CD4-positive, CD25-positive, alpha-beta regulatory T cell (primary cell): Measurements from ENCODE around the gene RNGTT. TPM values are rescaled to one million over a fixed set of nuclear protein-coding genes. Genes with fewer than 3 reads are reported as not detected.
A peak's percentile ranks its signal among the peaks of the same experiment; 100 is the strongest.

Experiments used
- ATAC-seq, 2 donors: fragments of 150-1000 bp; cut with Tn5 transposase; one replicate each; pipeline ENCODE4 v1.10.0; 2021; ENCODE audit warnings: low read depth in 2 of 2, moderate number of reproducible peaks in 2 of 2, moderate library complexity in 1 of 2
- DNase-seq, 3 donors: peaks; one replicate each; pipeline versions ENCODE4 v3.0.0 to v3.0.0-alpha.2; 2012 to 2022; ENCODE audit warnings: mixed read lengths in 1 of 3
- H3K27ac ChIP-seq: one replicate; pipeline ENCODE4 v1.7.0; 2013; ENCODE audit warnings: mild to moderate bottlenecking, low read length; ENCODE audit not compliant: insufficient read depth, poor library complexity, severe bottlenecking
- H3K27me3 ChIP-seq: one replicate; pipeline ENCODE4 v1.7.0; 2013; ENCODE audit warnings: low read length; ENCODE audit not compliant: control insufficient read depth, insufficient read depth
- H3K36me3 ChIP-seq: one replicate; pipeline ENCODE4 v1.7.0; 2013; ENCODE audit warnings: mild to moderate bottlenecking, low read length, moderate library complexity; ENCODE audit not compliant: control insufficient read depth, insufficient read depth
- H3K4me1 ChIP-seq: 2 replicates; pipeline ENCODE4 v1.7.0; 2013; ENCODE audit warnings: mild to moderate bottlenecking, low read length; ENCODE audit not compliant: insufficient read depth, control insufficient read depth, poor library complexity, severe bottlenecking
- H3K4me3 ChIP-seq: one replicate; pipeline ENCODE4 v1.7.0; 2013; ENCODE audit warnings: low read depth, mild to moderate bottlenecking, low read length, moderate library complexity
- H3K9me3 ChIP-seq, 2 experiments: 1 replicate in 1 of 2; 2 replicates in 1 of 2; pipeline ENCODE4 v1.7.0; 2013; ENCODE audit warnings: low read length in 2 of 2, mild to moderate bottlenecking in 1 of 2, moderate library complexity in 1 of 2; ENCODE audit not compliant: control insufficient read depth in 2 of 2
- H3K27ac Mint-ChIP-seq, 3 donors: one replicate each; pipeline ENCODE4 v1.8.0; 2020 to 2022; ENCODE audit warnings: mild to moderate bottlenecking in 3 of 3, mixed read lengths in 3 of 3, moderate library complexity in 2 of 3
- H3K27me3 Mint-ChIP-seq: one replicate; pipeline ENCODE4 v1.8.0; 2022; ENCODE audit warnings: mild to moderate bottlenecking, mixed read lengths
- H3K36me3 Mint-ChIP-seq: one replicate; pipeline ENCODE4 v1.8.0; 2020; ENCODE audit warnings: mixed read lengths
- H3K4me1 Mint-ChIP-seq, 4 donors: one replicate each; pipeline ENCODE4 v1.8.0; 2020 to 2022; ENCODE audit warnings: mixed read lengths in 4 of 4, mild to moderate bottlenecking in 1 of 4
- H3K4me3 Mint-ChIP-seq, 4 donors: one replicate each; pipeline ENCODE4 v1.8.0; 2020 to 2022; ENCODE audit warnings: mild to moderate bottlenecking in 4 of 4, mixed read lengths in 4 of 4, moderate library complexity in 3 of 4
- H3K9me3 Mint-ChIP-seq, 7 donors: one replicate each; pipeline ENCODE4 v1.8.0; 2020 to 2022; ENCODE audit warnings: mixed read lengths in 7 of 7, mild to moderate bottlenecking in 3 of 7, moderate library complexity in 2 of 7
- polyA plus RNA-seq, 4 donors: library from polyadenylated mRNA; unstranded; fragments of 300-500 nt; fragmentation: Illumina TruSeq; gene quantifications; one replicate each; pipeline ENCODE4 v1.2.3, GENCODE V29; 2021
- total RNA-seq: library from RNA; stranded (reverse); gene quantifications from one replicate; pipeline ENCODE4 v1.2.3, GENCODE V29; 2022

Gene RNGTT
- total and polyA plus RNA-seq, 5 donors from 2014 or later, result 14.8 to 22.5 (median 21.8) TPM

GRCh38 chr6:88856566-88856965 lies 106.9 kb downstream of the RNGTT start:
- no peak overlapping the region for H3K27ac ChIP-seq
- no peaks in the 10 kb centered on the region for H3K4me1 ChIP-seq
- Mint-ChIP-seq H3K4me3 (no peak overlapping the region), H3K9me3 (peaks cover 0 to 2% (median 0%) of the 10 kb centered on the region in 7 donors), H3K36me3 (peaks cover 18% of the 10 kb centered on the region), H3K27me3 (no peaks in the 10 kb centered on the region), H3K27ac (no peak overlapping the region), H3K4me1 (peaks cover 0 to 20% (median 9%) of the 10 kb centered on the region in 4 donors)
- H3K36me3 ChIP-seq, result no peaks in the 10 kb centered on the region
- no peak for ATAC-seq
- DNase-seq, result no peak
- H3K4me3 ChIP-seq, result no peak overlapping the region
- H3K9me3 ChIP-seq, result no peaks in the 10 kb centered on the region
- no peaks in the 10 kb centered on the region for H3K27me3 ChIP-seq

- ATAC-seq (no peak), DNase-seq (no peak)
- Mint-ChIP-seq H3K9me3 (peaks cover 0 to 2% (median 0%) of the 10 kb centered on the region in 7 donors), H3K36me3 (peaks cover 14% of the 10 kb centered on the region), H3K27ac (no peak overlapping the region), H3K4me3 (no peak overlapping the region), H3K4me1 (peaks cover 0 to 20% (median 8%) of the 10 kb centered on the region in 4 donors), H3K27me3 (no peaks in the 10 kb centered on the region)
- H3K36me3 ChIP-seq, result no peaks in the 10 kb centered on the region
- no peak overlapping the region for H3K4me3 ChIP-seq
- H3K9me3 ChIP-seq, result no peaks in the 10 kb centered on the region
- H3K27me3 ChIP-seq, result no peaks in the 10 kb centered on the region
- no peaks in the 10 kb centered on the region for H3K4me1 ChIP-seq
- H3K27ac ChIP-seq, result no peak overlapping the region
Measured at GRCh38 chr6:88855541-88856147, 107.8 kb downstream of the RNGTT start.

- Histone ChIP-seq H3K4me1 (no peaks in the 10 kb centered on the region), H3K27ac (no peak overlapping the region), H3K9me3 (no peaks in the 10 kb centered on the region), H3K27me3 (no peaks in the 10 kb centered on the region), H3K36me3 (peaks cover 2% of the 10 kb centered on the region), H3K4me3 (no peak overlapping the region)
- no peak for DNase-seq
- H3K27me3 Mint-ChIP-seq, result no peaks in the 10 kb centered on the region
- H3K9me3 Mint-ChIP-seq, result peaks cover 0 to 2% (median 0%) of the 10 kb centered on the region in 7 donors
- H3K4me1 Mint-ChIP-seq, result peaks cover 0 to 11% (median 8%) of the 10 kb centered on the region in 4 donors
- no peak for ATAC-seq
- H3K27ac Mint-ChIP-seq, result no peak overlapping the region
- no peak overlapping the region for H3K4me3 Mint-ChIP-seq
- H3K36me3 Mint-ChIP-seq, result peaks cover 19% of the 10 kb centered on the region
Measured at GRCh38 chr6:88852775-88853174, 110.6 kb downstream of the RNGTT start.

- ATAC-seq (no peak), DNase-seq (no peak)
- Histone ChIP-seq H3K9me3 (no peaks in the 10 kb centered on the region), H3K27ac (no peak overlapping the region), H3K36me3 (peaks cover 5% of the 10 kb centered on the region), H3K27me3 (no peaks in the 10 kb centered on the region), H3K4me3 (no peak overlapping the region), H3K4me1 (no peaks in the 10 kb centered on the region)
- Mint-ChIP-seq H3K4me1 (peaks cover 0 to 11% (median 8%) of the 10 kb centered on the region in 4 donors), H3K9me3 (peaks cover 0 to 2% (median 0%) of the 10 kb centered on the region in 7 donors), H3K4me3 (no peak overlapping the region), H3K27me3 (no peaks in the 10 kb centered on the region), H3K36me3 (peaks cover 19% of the 10 kb centered on the region), H3K27ac (no peak overlapping the region)
Measured at GRCh38 chr6:88852000-88852399, 111.4 kb downstream of the RNGTT start.

DNA sequence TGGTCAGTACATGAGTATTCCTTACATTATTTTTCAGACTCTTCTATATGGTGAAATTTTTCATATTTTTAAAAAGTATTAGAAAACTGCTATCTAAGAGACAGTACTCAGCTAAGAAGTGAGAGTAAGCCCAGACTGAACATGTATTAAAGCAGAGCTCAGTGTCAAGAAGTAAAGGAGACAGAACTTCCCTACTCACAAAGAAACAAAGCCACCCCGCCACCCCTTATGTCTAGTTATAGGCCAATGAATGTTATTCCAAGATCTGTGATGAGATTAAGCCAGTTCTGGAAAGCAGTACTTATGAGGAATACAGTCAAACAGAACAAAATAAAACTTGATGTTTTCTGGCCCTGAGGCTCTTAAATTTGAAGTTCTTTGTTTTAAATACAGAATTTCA lies 114.5 kb downstream of the RNGTT start:
- DNase-seq (no peak), ATAC-seq (no peak)
- Histone ChIP-seq H3K27ac (no peak overlapping the region), H3K27me3 (no peaks in the 10 kb centered on the region), H3K4me1 (no peaks in the 10 kb centered on the region), H3K4me3 (no peak overlapping the region), H3K9me3 (no peaks in the 10 kb centered on the region), H3K36me3 (peaks cover 13% of the 10 kb centered on the region)
- Mint-ChIP-seq H3K27ac (no peak overlapping the region), H3K9me3 (peaks cover 0 to 2% (median 0%) of the 10 kb centered on the region in 7 donors), H3K4me3 (no peak overlapping the region), H3K36me3 (peaks cover 26% of the 10 kb centered on the region), H3K27me3 (no peaks in the 10 kb centered on the region), H3K4me1 (peaks cover 2 to 11% (median 5%) of the 10 kb centered on the region in 4 donors)

DNA sequence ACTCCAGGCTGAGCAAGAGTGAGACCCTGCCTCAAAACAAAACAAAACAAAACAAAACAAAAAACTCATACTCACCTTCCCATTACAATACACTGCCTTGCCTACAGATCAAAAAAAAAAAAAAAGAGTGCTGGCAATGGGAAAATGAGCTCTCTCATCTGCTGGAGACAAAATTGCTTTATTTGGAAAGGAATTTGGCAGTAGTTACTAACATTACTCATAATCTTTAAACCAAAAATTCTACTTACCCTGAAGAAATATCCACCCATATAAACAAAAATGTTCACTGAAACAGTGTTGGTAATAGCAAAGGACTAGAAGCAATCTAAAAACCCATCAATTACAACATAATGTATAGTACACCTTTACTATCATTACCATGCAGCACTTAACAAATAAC lies 120.4 kb downstream of the RNGTT start:
- H3K36me3 ChIP-seq, result peaks cover 29% of the 10 kb centered on the region
- H3K9me3 ChIP-seq, result no peaks in the 10 kb centered on the region
- no peak overlapping the region for H3K4me3 ChIP-seq
- peaks cover 0 to 12% (median 3%) of the 10 kb centered on the region in 7 donors for H3K9me3 Mint-ChIP-seq
- DNase-seq (no peak), ATAC-seq (no peak)
- no peaks in the 10 kb centered on the region for H3K27me3 Mint-ChIP-seq
- H3K36me3 Mint-ChIP-seq, result peaks cover 44% of the 10 kb centered on the region
- peak overlapping the region in 1 of 3 donors; percentile 40 for H3K27ac Mint-ChIP-seq
- H3K4me3 Mint-ChIP-seq, result no peak overlapping the region
- H3K4me1 ChIP-seq, result no peaks in the 10 kb centered on the region
- peaks cover 7 to 25% (median 10%) of the 10 kb centered on the region in 4 donors for H3K4me1 Mint-ChIP-seq
- no peaks in the 10 kb centered on the region for H3K27me3 ChIP-seq
- H3K27ac ChIP-seq, result no peak overlapping the region

- peaks cover 0 to 16% (median 3%) of the 10 kb centered on the region in 7 donors for H3K9me3 Mint-ChIP-seq
- no peaks in the 10 kb centered on the region for H3K9me3 ChIP-seq
- peaks cover 29% of the 10 kb centered on the region for H3K36me3 ChIP-seq
- peak overlapping the region in 2 of 3 donors; percentile 10 to 84 for H3K27ac Mint-ChIP-seq
- H3K4me3 ChIP-seq, result no peak overlapping the region
- no peaks in the 10 kb centered on the region for H3K27me3 ChIP-seq
- H3K36me3 Mint-ChIP-seq, result peaks cover 49% of the 10 kb centered on the region
- H3K4me3 Mint-ChIP-seq, result no peak overlapping the region
- no peak for DNase-seq
- H3K27me3 Mint-ChIP-seq, result no peaks in the 10 kb centered on the region
- H3K4me1 Mint-ChIP-seq, result peaks cover 7 to 25% (median 10%) of the 10 kb centered on the region in 4 donors
- no peak for ATAC-seq
- no peak overlapping the region for H3K27ac ChIP-seq
- no peaks in the 10 kb centered on the region for H3K4me1 ChIP-seq
Measured at GRCh38 chr6:88842320-88842719, 121.1 kb downstream of the RNGTT start.
